IMR-90 (cell line): ENCODE results near the gene PRUNE2. TPM values are rescaled to one million over a fixed set of nuclear protein-coding genes. Genes with fewer than 3 reads are reported as not detected.

Experiments used
- ATAC-seq: fragments of 200-7000 bp; cut with Tn5 transposase; 2 replicates; pipeline ENCODE4 v1.9.1; 2020; ENCODE audit warnings: low read depth, mild to moderate bottlenecking, moderate library complexity
- BruUV-seq: library from RNA; stranded (reverse); fragments of 400-500 nt; replicated peaks from 2 replicates; lab custom pipeline; 2021; lab: Mats Ljungman, UMichigan
- CTCF ChIA-PET: fragments of 300-600 bp; formaldehyde crosslinking; extraction: SDS; loops from one replicate; lab custom pipeline; 2021; ENCODE audit warnings: antibody characterized with exemption; lab: Yijun Ruan, JAX
- POLR2A ChIA-PET: fragments of 300-600 bp; sonication (Branson Sonifier 250); formaldehyde crosslinking; loops from one replicate; lab custom pipeline; 2022; ENCODE audit warnings: antibody characterized with exemption; ENCODE audit not compliant: unreplicated experiment; lab: Charles Lee
- DNase-seq: peaks from one replicate; pipeline ENCODE4 v3.0.0; 2013
- H2AFZ ChIP-seq: replicated peaks from 2 replicates; pipeline ENCODE3; 2013; ENCODE audit warnings: low read length, mild to moderate bottlenecking; ENCODE audit not compliant: poor library complexity
- H2AK5ac ChIP-seq: 2 replicates; pipeline ENCODE4 v1.6.1; 2013; ENCODE audit warnings: low read depth, low read length, inconsistent platforms
- H2AK9ac ChIP-seq: replicated peaks from 2 replicates; pipeline ENCODE3; 2013; ENCODE audit warnings: mild to moderate bottlenecking, low read depth, low read length, moderate library complexity; ENCODE audit not compliant: poor library complexity
- H2BK120ac ChIP-seq: 2 replicates; pipeline ENCODE4 v1.6.1; 2013; ENCODE audit warnings: low read depth, low read length, inconsistent platforms
- H2BK15ac ChIP-seq: 3 replicates; pipeline ENCODE4 v1.6.1; 2013; ENCODE audit warnings: low read depth, low read length, inconsistent platforms
- H2BK20ac ChIP-seq: 2 replicates; pipeline ENCODE4 v1.6.1; 2013; ENCODE audit warnings: low read depth, mild to moderate bottlenecking, inconsistent platforms, low read length, moderate library complexity
- H2BK5ac ChIP-seq: 2 replicates; pipeline ENCODE4 v1.6.1; 2013; ENCODE audit warnings: mild to moderate bottlenecking, low read depth, low read length, inconsistent platforms; ENCODE audit not compliant: poor library complexity, severe bottlenecking
- H3K14ac ChIP-seq: replicated peaks from 2 replicates; pipeline ENCODE4 v1.6.1; 2013; ENCODE audit warnings: low read depth, low read length, inconsistent platforms
- H3K18ac ChIP-seq: 2 replicates; pipeline ENCODE4 v1.6.1; 2013; ENCODE audit warnings: low read depth, low read length, control low read depth
- H3K23ac ChIP-seq: 2 replicates; pipeline ENCODE4 v1.6.1; 2013; ENCODE audit warnings: low read depth, low read length, inconsistent platforms
- H3K27ac ChIP-seq: 2 replicates; pipeline ENCODE4 v1.5.1; 2013; ENCODE audit warnings: mild to moderate bottlenecking, control low read depth, low read length; ENCODE audit not compliant: insufficient read depth
- H3K27me3 ChIP-seq: 2 replicates; pipeline ENCODE4 v1.6.1; 2013; ENCODE audit warnings: low read length; ENCODE audit not compliant: control insufficient read depth, insufficient read depth
- H3K36me3 ChIP-seq: 2 replicates; pipeline ENCODE4 v1.6.1; 2013; ENCODE audit warnings: low read length, mixed read lengths; ENCODE audit not compliant: control insufficient read depth, insufficient read depth
- H3K4ac ChIP-seq: 2 replicates; pipeline ENCODE4 v1.6.1; 2013; ENCODE audit warnings: low read depth, low read length, inconsistent platforms
- H3K4me1 ChIP-seq: 2 replicates; pipeline ENCODE4 v1.6.1; 2013; ENCODE audit warnings: low read length, mixed read lengths; ENCODE audit not compliant: control insufficient read depth, insufficient read depth
- H3K4me2 ChIP-seq: 2 replicates; pipeline ENCODE4 v1.6.1; 2013; ENCODE audit warnings: low read depth, mild to moderate bottlenecking, control low read depth, low read length, moderate library complexity
- H3K4me3 ChIP-seq: 2 replicates; pipeline ENCODE4 v1.5.1; 2013; ENCODE audit warnings: low read depth, mild to moderate bottlenecking, control low read depth, low read length, moderate library complexity; ENCODE audit not compliant: insufficient read depth
- H3K56ac ChIP-seq: 2 replicates; pipeline ENCODE4 v1.6.1; 2013; ENCODE audit warnings: low read length, inconsistent platforms; ENCODE audit not compliant: insufficient read depth; ENCODE audit errors: extremely low read depth
- H3K79me1 ChIP-seq, 2 experiments: 2 replicates each; pipeline ENCODE4 v1.6.1; 2013; ENCODE audit warnings: low read length in 2 of 2, inconsistent platforms in 1 of 2, low read depth in 1 of 2
- H3K9ac ChIP-seq: 2 replicates; pipeline ENCODE4 v1.6.1; 2013; ENCODE audit warnings: low read depth, low read length, control low read depth
- H3K9me1 ChIP-seq: 2 replicates; pipeline ENCODE4 v1.6.1; 2013; ENCODE audit warnings: low read length, inconsistent platforms; ENCODE audit not compliant: insufficient read depth
- H3K9me3 ChIP-seq: 2 replicates; pipeline ENCODE4 v1.6.1; 2013; ENCODE audit warnings: low read length; ENCODE audit not compliant: control insufficient read depth, insufficient read depth
- H4K20me1 ChIP-seq: 2 replicates; pipeline ENCODE4 v1.6.1; 2013; ENCODE audit warnings: low read length, inconsistent platforms; ENCODE audit not compliant: insufficient read depth
- H4K5ac ChIP-seq: 2 replicates; pipeline ENCODE4 v1.6.1; 2013; ENCODE audit warnings: mild to moderate bottlenecking, low read depth, low read length, control low read depth
- H4K8ac ChIP-seq, 2 experiments: 2 replicates each; pipeline ENCODE4 v1.6.1; 2013; ENCODE audit warnings: low read depth in 2 of 2, low read length in 2 of 2, control low read depth in 1 of 2, inconsistent platforms in 1 of 2
- H4K91ac ChIP-seq: 2 replicates; pipeline ENCODE4 v1.6.1; 2013; ENCODE audit warnings: low read depth, low read length, inconsistent platforms; ENCODE audit not compliant: insufficient read depth
- MXI1 ChIP-seq: IDR thresholded peaks from 2 replicates; pipeline ENCODE4 v1.6.1; 2012; ENCODE audit warnings: low read depth, mild to moderate bottlenecking, low read length, moderate library complexity, borderline replicate concordance
- NFE2L2 ChIP-seq: fragments of 150-350 bp; IDR thresholded peaks from 2 replicates; pipeline ENCODE4 v1.6.1; 2016; ENCODE audit warnings: low read depth, mild to moderate bottlenecking, low read length
- RAD21 ChIP-seq: IDR thresholded peaks from 2 replicates; pipeline ENCODE4 v1.6.1; 2012; ENCODE audit warnings: low read length, improper control_type of control experiment
- RCOR1 ChIP-seq: IDR thresholded peaks from 2 replicates; pipeline ENCODE4 v1.6.1; 2012; ENCODE audit warnings: mild to moderate bottlenecking, low read length, improper control_type of control experiment; ENCODE audit not compliant: insufficient replicate concordance
- RFX5 ChIP-seq: IDR thresholded peaks from 2 replicates; pipeline ENCODE4 v1.8.0; 2012; ENCODE audit warnings: low read depth, mild to moderate bottlenecking, low read length, moderate library complexity
- WGBS, 2 experiments: methylation state at CpG; one replicate each; pipeline versions ENCODE4 v1.1.5 to v1.1.7; 2013; ENCODE audit warnings: missing lambda C conversion rate in 2 of 2; ENCODE audit not compliant: insufficient read length in 1 of 2; ENCODE audit errors: extremely low coverage in 2 of 2; 5-methylcytosine and 5-hydroxymethylcytosine counted together
- dilution Hi-C: fragments of 300-500 bp; cut with HindIII; formaldehyde crosslinking; loops from one replicate; pipeline ENCODE4 v1.14.3; 2018; ENCODE audit warnings: low sequenced_read_pairs; ENCODE audit not compliant: unreplicated experiment
- in situ Hi-C: fragments of 300-500 bp; cut with MboI; formaldehyde crosslinking; loops from 3 replicates; pipeline ENCODE4 v1.14.3; 2019; ENCODE audit warnings: low sequenced_read_pairs, inconsistent platforms, mixed read lengths
- intact Hi-C: fragments of 100-400 bp; cut with micrococcal nuclease; formaldehyde crosslinking; loops from 2 replicates; pipeline ENCODE4 v1.10.0; 2022
- polyA plus RNA-seq, 3 experiments: library from polyadenylated mRNA; depleted of rRNA; stranded (reverse); fragments of >200 nt; gene quantifications; 2 replicates each; pipeline ENCODE4 v1.2.3, GENCODE V29; 2012; ENCODE audit warnings: low replicate concordance in 1 of 3
- total RNA-seq: library from RNA; depleted of rRNA; stranded (reverse); fragments of >200 nt; gene quantifications from 2 replicates; pipeline ENCODE4 v1.2.3, GENCODE V29; 2012
- TF ChIP-seq, protein P1 (sequence below): fragments of 150-350 bp; IDR thresholded peaks from 2 replicates; pipeline ENCODE4 v1.6.1; 2016; ENCODE audit warnings: low read depth, mild to moderate bottlenecking, low read length, moderate library complexity, borderline replicate concordance

Gene PRUNE2
- total and polyA plus RNA-seq, 2 of the 4 experiments (the other 2 are of a cell fraction), result 0.70 to 1.6 TPM

DNA sequence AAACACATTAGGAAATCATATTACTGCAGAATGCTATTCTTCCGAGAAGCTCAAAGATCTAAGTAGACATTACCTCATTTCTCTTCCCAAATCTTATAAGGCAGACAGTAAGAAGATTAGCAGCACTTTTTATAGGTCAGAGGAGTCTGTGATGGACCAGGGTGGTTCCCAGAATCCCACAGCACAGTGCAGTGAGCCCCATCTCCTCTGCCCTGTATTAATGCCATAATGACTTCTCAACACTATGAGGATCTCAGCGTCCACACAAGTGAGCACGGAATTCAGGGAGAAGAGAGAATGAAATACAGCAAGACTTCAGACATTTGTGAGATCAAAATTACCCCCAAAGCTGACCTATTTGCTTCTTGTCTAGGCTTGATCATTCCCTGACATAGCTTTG, 49.9 kb downstream of the PRUNE2 start:
- H3K9me1 ChIP-seq, result no peaks in the 10 kb centered on the region
- WGBS, 2 experiments, result no CpG with 5 or more reads among the region's 3 CpGs
- no peak overlapping the region for H3K9ac ChIP-seq
- H3K14ac ChIP-seq, result no peak overlapping the region
- dilution Hi-C loops, result no loop called here
- H4K5ac ChIP-seq, result no peak overlapping the region
- H2AK9ac ChIP-seq, result no peak overlapping the region
- ChIA-PET CTCF (no interaction called here), POLR2A (no interaction called here)
- no peak overlapping the region for H3K27ac ChIP-seq
- no peak overlapping the region for H3K4me2 ChIP-seq
- no peak overlapping the region for H3K56ac ChIP-seq
- in situ Hi-C loops, result no loop called here
- no peak overlapping the region for H3K4me3 ChIP-seq
- no peak overlapping the region for H3K18ac ChIP-seq
- no peak overlapping the region for H3K4ac ChIP-seq
- no TSS peak for BruUV-seq
- no peaks in the 10 kb centered on the region for H3K27me3 ChIP-seq
- no peaks in the 10 kb centered on the region for H3K9me3 ChIP-seq
- H3K36me3 ChIP-seq, result no peaks in the 10 kb centered on the region
- H2AK5ac ChIP-seq, result no peak overlapping the region
- no peak for DNase-seq
- H3K4me1 ChIP-seq, result peaks cover 1% of the 10 kb centered on the region; the same call in 1 of the 2 replicates
- no peaks in the 10 kb centered on the region for H4K20me1 ChIP-seq
- H2BK20ac ChIP-seq, result no peak overlapping the region
- intact Hi-C loops, result no loop called here
- no peak overlapping the region for H2AFZ ChIP-seq
- H4K91ac ChIP-seq, result no peak overlapping the region
- H2BK15ac ChIP-seq, result peak overlapping the region; percentile 1; the same call in 1 of the 3 replicates
- no peak overlapping the region for H2BK5ac ChIP-seq
- no peak for ATAC-seq
- TF ChIP-seq MXI1, result no peak
- TF ChIP-seq RAD21, result no peak
- no peak for TF ChIP-seq RCOR1
- no peak for TF ChIP-seq NFE2L2
- TF ChIP-seq RFX5, result no peak
- TF ChIP-seq, protein P1, sequence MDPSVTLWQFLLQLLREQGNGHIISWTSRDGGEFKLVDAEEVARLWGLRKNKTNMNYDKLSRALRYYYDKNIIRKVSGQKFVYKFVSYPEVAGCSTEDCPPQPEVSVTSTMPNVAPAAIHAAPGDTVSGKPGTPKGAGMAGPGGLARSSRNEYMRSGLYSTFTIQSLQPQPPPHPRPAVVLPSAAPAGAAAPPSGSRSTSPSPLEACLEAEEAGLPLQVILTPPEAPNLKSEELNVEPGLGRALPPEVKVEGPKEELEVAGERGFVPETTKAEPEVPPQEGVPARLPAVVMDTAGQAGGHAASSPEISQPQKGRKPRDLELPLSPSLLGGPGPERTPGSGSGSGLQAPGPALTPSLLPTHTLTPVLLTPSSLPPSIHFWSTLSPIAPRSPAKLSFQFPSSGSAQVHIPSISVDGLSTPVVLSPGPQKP, result no peak
- no peak overlapping the region for H3K23ac ChIP-seq
- H3K79me1 ChIP-seq, result no peaks in the 10 kb centered on the region
- no peak overlapping the region for H4K8ac ChIP-seq
- no peak overlapping the region for H2BK120ac ChIP-seq
